SU-DHL-6 (cell line): ENCODE measurements around the gene RXFP3.

Experiments used
- H2AFZ ChIP-seq: fragments of 200-600 bp; sonication (generic); 2 replicates; pipeline ENCODE4 v1.6.1; 2014; ENCODE audit warnings: low read depth, mild to moderate bottlenecking, moderate library complexity, mixed read lengths, antibody characterized with exemption, low read length; ENCODE audit not compliant: severe bottlenecking
- H3F3A ChIP-seq: fragments of 200-600 bp; shearing (Covaris generic); 2 replicates; pipeline ENCODE4 v1.6.0; 2016; ENCODE audit warnings: antibody characterized with exemption, mild to moderate bottlenecking; ENCODE audit not compliant: insufficient read depth
- H3K27ac ChIP-seq: fragments of 200-600 bp; sonication (generic); 2 replicates; pipeline ENCODE4 v1.5.1; 2016; ENCODE audit warnings: low read depth, mild to moderate bottlenecking, low read length, moderate library complexity, mixed read lengths
- H3K27me3 ChIP-seq: fragments of 200-600 bp; sonication (generic), shearing (Covaris generic); 2 replicates; pipeline ENCODE4 v1.6.0; 2014; ENCODE audit warnings: mild to moderate bottlenecking, low read length
- H3K36me3 ChIP-seq: fragments of 200-600 bp; sonication (generic); 2 replicates; pipeline ENCODE4 v1.6.1; 2014; ENCODE audit warnings: mild to moderate bottlenecking, low read length, mixed read lengths
- H3K4me2 ChIP-seq: fragments of 300-600, 200-600 bp; shearing (Covaris generic), sonication (generic); 2 replicates; pipeline ENCODE4 v1.6.0; 2014; ENCODE audit warnings: low read length, low read depth, mild to moderate bottlenecking; ENCODE audit not compliant: poor library complexity, severe bottlenecking
- H3K4me3 ChIP-seq: fragments of 200-600 bp; sonication (generic); 2 replicates; pipeline ENCODE4 v1.5.1; 2014; ENCODE audit warnings: antibody characterized with exemption, low read length, mild to moderate bottlenecking, mixed read lengths; ENCODE audit not compliant: insufficient read depth, poor library complexity, severe bottlenecking
- H3K79me2 ChIP-seq: fragments of 200-600 bp; sonication (generic); 2 replicates; pipeline ENCODE4 v1.6.1; 2014; ENCODE audit warnings: mild to moderate bottlenecking, low read length, moderate library complexity; ENCODE audit not compliant: insufficient read depth
- H3K9ac ChIP-seq: fragments of 200-600 bp; sonication (generic); 2 replicates; pipeline ENCODE4 v1.7.0; 2014; ENCODE audit warnings: mild to moderate bottlenecking, low read length
- H3K9me2 ChIP-seq: fragments of 200-600 bp; sonication (generic); replicated peaks from 2 replicates; pipeline ENCODE4 v1.6.1; 2014; ENCODE audit warnings: low read length; ENCODE audit not compliant: insufficient read depth
- H3K9me3 ChIP-seq: fragments of 200-600 bp; sonication (generic); 2 replicates; pipeline ENCODE4 v1.6.1; 2014; ENCODE audit warnings: low read length, mixed read lengths; ENCODE audit not compliant: insufficient read depth
- H4K20me1 ChIP-seq: fragments of 200-600 bp; sonication (generic); 2 replicates; pipeline ENCODE4 v1.6.1; 2014; ENCODE audit warnings: low read depth, mild to moderate bottlenecking, antibody characterized with exemption, low read length, moderate library complexity, mixed read lengths
- CTCF ChIP-seq: fragments of 200-600 bp; sonication (generic); IDR thresholded peaks from one replicate; pipeline ENCODE4 v1.5.1; 2017; ENCODE audit warnings: antibody characterized with exemption, mild to moderate bottlenecking, low read length, moderate library complexity; ENCODE audit not compliant: insufficient read depth, poor library complexity, severe bottlenecking
- EZH2phosphoT487 ChIP-seq: fragments of 200-600 bp; sonication (generic), shearing (Covaris generic); conservative IDR thresholded peaks from 2 replicates; pipeline ENCODE4 v1.6.1; 2018; ENCODE audit warnings: mild to moderate bottlenecking, antibody characterized with exemption, low read length, moderate library complexity, mixed read lengths

The RXFP3 gene

GRCh38 chr5:33984671-33985124, 48.5 kb downstream of the RXFP3 start, which contains the start of gene SLC45A2:
SLC45A2 (minus strand) TSS chr5:33984693; CDS start chr5:33984583, 110 bp downstream.
- H4K20me1 ChIP-seq: no peaks in the 10 kb centered on the region
- TF ChIP-seq CTCF (no peak), EZH2phosphoT487 (no peak)
- H3K36me3 ChIP-seq: 0 out of 2 replicates have a peak, but pooled peaks cover 2% of the 10 kb centered on the region
- H3K9ac ChIP-seq: no peak within 1 kb of the TSS
- no peaks in the 10 kb centered on the region; the same call in 1 of the 2 replicates for H3K9me3 ChIP-seq
- H3K4me3 ChIP-seq: no peak within 1 kb of the TSS
- no peaks in the 10 kb centered on the region for H3F3A ChIP-seq
- H2AFZ ChIP-seq: no peak within 1 kb of the TSS
- no peak within 1 kb of the TSS for H3K27ac ChIP-seq
- no peaks in the 10 kb centered on the region for H3K27me3 ChIP-seq
- H3K4me2 ChIP-seq: no peak within 1 kb of the TSS
- H3K9me2 ChIP-seq: no peaks in the 10 kb centered on the region
- H3K79me2 ChIP-seq: no peaks in the 10 kb centered on the region

- Histone ChIP-seq H3K9ac (no peak overlapping the region), H3K79me2 (no peaks in the 10 kb centered on the region), H3K27me3 (no peaks in the 10 kb centered on the region), H2AFZ (no peak overlapping the region), H3K9me2 (no peaks in the 10 kb centered on the region), H4K20me1 (no peaks in the 10 kb centered on the region), H3K4me3 (no peak overlapping the region), H3K4me2 (no peak overlapping the region), H3K36me3 (0 out of 2 replicates have a peak, but pooled peaks cover 2% of the 10 kb centered on the region), H3K27ac (no peak overlapping the region), H3K9me3 (no peaks in the 10 kb centered on the region; the same call in 1 of the 2 replicates), H3F3A (no peaks in the 10 kb centered on the region)
- TF ChIP-seq CTCF (no peak), EZH2phosphoT487 (no peak)
These were observed 49.3 kb downstream of the RXFP3 start for GRCh38 chr5:33985447-33985846.
